Spleen (tissue), 11 donors: ENCODE results near the gene GLRX. TPM values are rescaled to one million over a fixed set of nuclear protein-coding genes. Genes with fewer than 3 reads are reported as not detected.
A peak's percentile ranks its signal among the peaks of the same experiment; 100 is the strongest.

ENCODE experiments used
- DNase-seq: peaks from one replicate; pipeline ENCODE4 v3.0.0-alpha.2; 2020
- H3K27ac ChIP-seq, 8 donors: fragments of 200-600 bp; sonication (generic) in 7 of 8; 1 replicate in 4 of 8; 2 replicates in 4 of 8; pipeline versions ENCODE4 v1.5.0 to v1.8.0; 2016 to 2021; ENCODE audit warnings: inconsistent platforms in 4 of 8, mild to moderate bottlenecking in 4 of 8, moderate library complexity in 1 of 8
- H3K27me3 ChIP-seq, 7 donors: fragments of 200-600 bp; sonication (generic) in 6 of 7; replicated peaks in 1 of 7; 1 replicate in 4 of 7; 2 replicates in 3 of 7; pipeline versions ENCODE4 v1.5.0 to v1.8.0; 2016 to 2021; ENCODE audit warnings: inconsistent platforms in 3 of 7, mild to moderate bottlenecking in 1 of 7
- H3K36me3 ChIP-seq, 6 donors: fragments of 200-600 bp; sonication (generic) in 5 of 6; 1 replicate in 4 of 6; 2 replicates in 2 of 6; pipeline versions ENCODE4 v1.5.0 to v1.8.0; 2016 to 2021; ENCODE audit warnings: inconsistent platforms in 2 of 6
- H3K4me1 ChIP-seq, 6 donors: fragments of 200-600 bp; sonication (generic) in 5 of 6; 1 replicate in 3 of 6; 2 replicates in 3 of 6; pipeline versions ENCODE4 v1.5.0 to v1.8.0; 2016 to 2021; ENCODE audit warnings: inconsistent platforms in 3 of 6
- H3K4me3 ChIP-seq, 8 donors: fragments of 200-600 bp; sonication (generic) in 7 of 8; 1 replicate in 4 of 8; 2 replicates in 4 of 8; pipeline versions ENCODE4 v1.5.0 to v1.8.0; 2016 to 2021; ENCODE audit warnings: inconsistent platforms in 4 of 8, mild to moderate bottlenecking in 4 of 8, moderate library complexity in 2 of 8
- H3K9me3 ChIP-seq, 8 donors: fragments of 200-600 bp; sonication (generic) in 7 of 8; 1 replicate in 4 of 8; 2 replicates in 4 of 8; pipeline versions ENCODE4 v1.5.0 to v1.8.0; 2016 to 2021; ENCODE audit warnings: inconsistent platforms in 4 of 8
- CTCF ChIP-seq, 11 experiments: fragments of 200-600 bp in 7 of 11; fragments of 450-650 bp in 4 of 11; sonication (generic) in 4 of 11; IDR thresholded peaks in 8 of 11; conservative IDR thresholded peaks in 3 of 11; 1 replicate in 7 of 11; 2 replicates in 4 of 11; pipeline versions ENCODE4 v1.4.0 to v1.8.0; 2016 to 2021; ENCODE audit warnings: antibody characterized with exemption in 11 of 11, inconsistent platforms in 4 of 11, mild to moderate bottlenecking in 1 of 11
- POLR2A ChIP-seq, 3 donors: fragments of 450-650 bp; IDR thresholded peaks; one replicate each; pipeline ENCODE4 v1.5.1; 2017; ENCODE audit warnings: antibody characterized with exemption in 3 of 3, mild to moderate bottlenecking in 1 of 3
- POLR2AphosphoS5 ChIP-seq, 3 donors: sonication (generic); formaldehyde crosslinking; IDR thresholded peaks; one replicate each; pipeline ENCODE4 v1.5.1; 2017; ENCODE audit warnings: antibody characterized with exemption in 3 of 3
- WGBS, 5 donors: extraction: QIAGEN DNeasy Blood & Tissue Kit in 3 of 5; methylation state at CpG; one replicate each; pipeline versions ENCODE4 v1.1.5 to v1.1.7; 2013 to 2018; 5-methylcytosine and 5-hydroxymethylcytosine counted together
- intact Hi-C: fragments of 100-400 bp; cut with DNase I; formaldehyde crosslinking; loops from one replicate; pipeline ENCODE4 v1.15.0; 2023; ENCODE audit warnings: low total_unique reads
- polyA plus RNA-seq, 3 donors: library from polyadenylated mRNA; stranded (reverse); fragments of 200-250 nt; gene quantifications; one replicate each; pipeline ENCODE4 v1.2.1, GENCODE V29; 2013
- total RNA-seq, 7 donors: library from RNA; depleted of rRNA in 3 of 7; stranded (reverse); fragments of >200 nt in 3 of 7; fragmentation: NEBNext Ultra II Directional in 4 of 7; extraction: Animal tissue kit (Norgen Biotek cat#: 25700) in 4 of 7; gene quantifications; one replicate each; pipeline versions ENCODE4 v1.1.0 to v1.2.1, GENCODE V29; 2016 to 2021
- donor health status: healthy with polysubstance abuse.
- donor health status: DM: no; HTN: no; CAD: no; lungs with moderate emphysema.
- donor health status: DM: no; HTN: no; CAD: no.
- donor health status: Bipolar disorder and iron deficiency.
- donor health status: healthy.
- donor health status: DM: no; HTN: no; CAD: no.
- donor health status: DM: yes; HTN: yes; CAD: no.

GLRX gene
- total and polyA plus RNA-seq, 10 donors: 59.3 to 149 (median 88.2) TPM

GRCh38 chr5:95777441-95777840, 45.1 kb downstream of the GLRX start:
- Histone ChIP-seq H3K9me3 (no peaks in the 10 kb centered on the region), H3K27ac (no peak overlapping the region), H3K36me3 (peaks cover 0 to 4% (median 0%) of the 10 kb centered on the region in 6 donors), H3K4me3 (no peak overlapping the region), H3K27me3 (no peaks in the 10 kb centered on the region), H3K4me1 (peaks cover 4 to 50% (median 18%) of the 10 kb centered on the region in 6 donors)
- WGBS, 5 donors: 93 to 97% (median 96%) methylated on average over 3 of the region's 3 CpGs
- no peak for TF ChIP-seq POLR2A (IDR thresholded peaks at IDR 0.05)
- TF ChIP-seq POLR2AphosphoS5 (IDR thresholded peaks at IDR 0.05): no peak
- TF ChIP-seq CTCF (IDR thresholded peaks at IDR 0.05 in 8 of 11, conservative IDR thresholded peaks at IDR 0.05 in 3 of 11): no peak
- intact Hi-C loops: loop anchor here (10.0 kb wide), 2 partner anchors 113 to 567 kb away; no protein-coding TSS in a partner anchor
- no peak for DNase-seq

- DNase-seq: no peak
- Histone ChIP-seq H3K36me3 (peaks cover 0 to 19% (median 6%) of the 10 kb centered on the region in 6 donors), H3K27ac (peak overlapping the region in 2 of 8 donors; percentile 18 to 26), H3K9me3 (no peaks in the 10 kb centered on the region), H3K4me1 (peaks cover 0 to 16% (median 1%) of the 10 kb centered on the region in 6 donors), H3K4me3 (no peak overlapping the region), H3K27me3 (no peaks in the 10 kb centered on the region)
- WGBS, 5 donors: 40 to 68% (median 45%) methylated on average over 3 of the region's 3 CpGs
- intact Hi-C loops: loop anchor here (10.0 kb wide), 2 partner anchors 109 to 571 kb away; no protein-coding TSS in a partner anchor
- TF ChIP-seq POLR2A (IDR thresholded peaks at IDR 0.05): no peak
- no peak for TF ChIP-seq CTCF (IDR thresholded peaks at IDR 0.05 in 8 of 11, conservative IDR thresholded peaks at IDR 0.05 in 3 of 11)
- no peak for TF ChIP-seq POLR2AphosphoS5 (IDR thresholded peaks at IDR 0.05)
Measured at GRCh38 chr5:95773335-95774059, 49.0 kb downstream of the GLRX start.

- Histone ChIP-seq H3K27me3 (no peaks in the 10 kb centered on the region), H3K27ac (peak overlapping the region in 1 of 8 donors; percentile 50), H3K9me3 (no peaks in the 10 kb centered on the region), H3K36me3 (peaks cover 0 to 29% (median 8%) of the 10 kb centered on the region in 6 donors), H3K4me1 (peaks cover 0 to 16% (median 1%) of the 10 kb centered on the region in 6 donors), H3K4me3 (no peak overlapping the region)
- WGBS, 5 donors: 82 to 97% (median 92%) methylated on average over 2 of the region's 2 CpGs
- intact Hi-C loops: loop anchor here (10.0 kb wide), 2 partner anchors 107 to 573 kb away; no protein-coding TSS in a partner anchor
- DNase-seq: no peak
- no peak for TF ChIP-seq POLR2A (IDR thresholded peaks at IDR 0.05)
Measured at GRCh38 chr5:95771892-95772291, 50.6 kb downstream of the GLRX start.

- intact Hi-C loops: loop anchor here (10.0 kb wide), 2 partner anchors 106 to 574 kb away; no protein-coding TSS in a partner anchor
- WGBS, 5 donors: 70 to 83% (median 80%) methylated on average over 8 of the region's 8 CpGs
- H3K9me3 ChIP-seq: no peaks in the 10 kb centered on the region
- H3K27ac ChIP-seq: peak overlapping the region in 3 of 8 donors; percentile 27 to 50 (median 30)
- H3K4me1 ChIP-seq: peaks cover 0 to 16% (median 1%) of the 10 kb centered on the region in 6 donors
- no peak overlapping the region for H3K4me3 ChIP-seq
- TF ChIP-seq POLR2AphosphoS5 (IDR thresholded peaks at IDR 0.05) (no peak), CTCF (IDR thresholded peaks at IDR 0.05 in 8 of 11, conservative IDR thresholded peaks at IDR 0.05 in 3 of 11) (no peak), POLR2A (IDR thresholded peaks at IDR 0.05) (no peak)
- DNase-seq: no peak
- H3K27me3 ChIP-seq: no peaks in the 10 kb centered on the region
- H3K36me3 ChIP-seq: peaks cover 0 to 29% (median 8%) of the 10 kb centered on the region in 6 donors
Measured at GRCh38 chr5:95770830-95771708, 51.5 kb downstream of the GLRX start.
